ENCODE measurements around the gene SCN2A.

DNA sequence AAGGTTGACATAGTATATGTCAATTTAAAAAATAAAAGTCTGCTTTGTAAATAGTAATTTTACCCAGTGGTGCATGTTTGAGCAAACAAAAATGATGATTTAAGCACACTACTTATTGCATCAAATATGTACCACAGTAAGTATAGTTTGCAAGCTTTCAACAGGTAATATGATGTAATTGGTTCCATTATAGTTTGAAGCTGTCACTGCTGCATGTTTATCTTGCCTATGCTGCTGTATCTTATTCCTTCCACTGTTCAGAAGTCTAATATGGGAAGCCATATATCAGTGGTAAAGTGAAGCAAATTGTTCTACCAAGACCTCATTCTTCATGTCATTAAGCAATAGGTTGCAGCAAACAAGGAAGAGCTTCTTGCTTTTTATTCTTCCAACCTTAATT is 151.7 kb downstream of the SCN2A start:
- TF ChIP-seq, protein P1, sequence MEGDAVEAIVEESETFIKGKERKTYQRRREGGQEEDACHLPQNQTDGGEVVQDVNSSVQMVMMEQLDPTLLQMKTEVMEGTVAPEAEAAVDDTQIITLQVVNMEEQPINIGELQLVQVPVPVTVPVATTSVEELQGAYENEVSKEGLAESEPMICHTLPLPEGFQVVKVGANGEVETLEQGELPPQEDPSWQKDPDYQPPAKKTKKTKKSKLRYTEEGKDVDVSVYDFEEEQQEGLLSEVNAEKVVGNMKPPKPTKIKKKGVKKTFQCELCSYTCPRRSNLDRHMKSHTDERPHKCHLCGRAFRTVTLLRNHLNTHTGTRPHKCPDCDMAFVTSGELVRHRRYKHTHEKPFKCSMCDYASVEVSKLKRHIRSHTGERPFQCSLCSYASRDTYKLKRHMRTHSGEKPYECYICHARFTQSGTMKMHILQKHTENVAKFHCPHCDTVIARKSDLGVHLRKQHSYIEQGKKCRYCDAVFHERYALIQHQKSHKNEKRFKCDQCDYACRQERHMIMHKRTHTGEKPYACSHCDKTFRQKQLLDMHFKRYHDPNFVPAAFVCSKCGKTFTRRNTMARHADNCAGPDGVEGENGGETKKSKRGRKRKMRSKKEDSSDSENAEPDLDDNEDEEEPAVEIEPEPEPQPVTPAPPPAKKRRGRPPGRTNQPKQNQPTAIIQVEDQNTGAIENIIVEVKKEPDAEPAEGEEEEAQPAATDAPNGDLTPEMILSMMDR (IDR thresholded peaks at IDR 0.05; ENCODE audit: insufficient read depth, low read length, poor library complexity, severe bottlenecking): no peak
- TF ChIP-seq EZH2phosphoT487 (conservative IDR thresholded peaks at IDR 0.05; ENCODE audit: low read length): no peak

Measured in SU-DHL-6 (cell line).